ENCODE data around the gene HLA-DPB1.

- no peak for TF ChIP-seq CTCF (IDR thresholded peaks at IDR 0.05)
- no peak for TF ChIP-seq POLR2A (IDR thresholded peaks at IDR 0.05)
These were observed 13.8 kb upstream of the HLA-DPB1 start for GRCh38 chr6:33061987-33062386.
